Activated CD4-positive, alpha-beta T cell treated with anti-CD3 and anti-CD28 coated beads, Interleukin-2, amount 50 U/mL, for 24 hours (primary cell): ENCODE results near the gene TGFBR3.

Experiments used
- DNase-seq, 2 donors: peaks; one replicate each; pipeline ENCODE4 v3.0.0-alpha.2; 2020; ENCODE audit warnings: low read depth in 1 of 2, low spot score in 1 of 2

Gene TGFBR3

DNA sequence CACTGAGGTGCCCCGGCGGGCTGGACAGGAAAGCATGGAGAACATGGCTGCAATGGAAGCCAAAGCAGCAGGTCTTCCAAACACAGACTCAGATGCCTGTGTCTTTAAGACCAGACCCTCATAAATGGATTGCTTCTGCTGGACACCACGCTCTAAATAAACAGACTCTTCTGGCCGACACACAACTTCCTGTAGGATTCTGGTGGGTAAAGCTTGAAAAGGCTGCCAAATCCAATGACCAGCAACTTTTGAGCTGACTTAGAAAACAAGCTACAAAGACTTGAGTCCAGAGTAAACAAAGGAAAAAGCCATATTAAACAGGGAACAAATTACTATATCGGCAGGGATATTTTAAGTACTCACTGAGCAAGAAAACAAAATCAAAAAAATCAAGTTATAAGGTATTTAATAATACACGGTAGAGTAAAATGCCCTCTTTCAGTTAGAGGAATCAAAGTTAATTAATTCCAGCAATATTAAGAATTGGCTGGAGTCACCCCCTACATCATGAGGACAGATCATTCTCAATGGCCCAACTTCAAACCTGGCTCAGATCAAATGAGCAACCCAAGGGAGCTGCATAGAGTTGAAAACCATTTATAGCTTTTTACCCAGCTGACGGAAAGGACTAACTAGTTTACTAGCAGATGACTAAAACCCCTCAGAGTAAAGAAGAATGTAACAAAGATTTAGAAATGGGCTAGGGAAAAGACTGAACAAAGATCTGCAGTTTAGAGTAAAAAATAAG lies 102.4 kb downstream of the TGFBR3 start:
- DNase-seq = no peak

DNA sequence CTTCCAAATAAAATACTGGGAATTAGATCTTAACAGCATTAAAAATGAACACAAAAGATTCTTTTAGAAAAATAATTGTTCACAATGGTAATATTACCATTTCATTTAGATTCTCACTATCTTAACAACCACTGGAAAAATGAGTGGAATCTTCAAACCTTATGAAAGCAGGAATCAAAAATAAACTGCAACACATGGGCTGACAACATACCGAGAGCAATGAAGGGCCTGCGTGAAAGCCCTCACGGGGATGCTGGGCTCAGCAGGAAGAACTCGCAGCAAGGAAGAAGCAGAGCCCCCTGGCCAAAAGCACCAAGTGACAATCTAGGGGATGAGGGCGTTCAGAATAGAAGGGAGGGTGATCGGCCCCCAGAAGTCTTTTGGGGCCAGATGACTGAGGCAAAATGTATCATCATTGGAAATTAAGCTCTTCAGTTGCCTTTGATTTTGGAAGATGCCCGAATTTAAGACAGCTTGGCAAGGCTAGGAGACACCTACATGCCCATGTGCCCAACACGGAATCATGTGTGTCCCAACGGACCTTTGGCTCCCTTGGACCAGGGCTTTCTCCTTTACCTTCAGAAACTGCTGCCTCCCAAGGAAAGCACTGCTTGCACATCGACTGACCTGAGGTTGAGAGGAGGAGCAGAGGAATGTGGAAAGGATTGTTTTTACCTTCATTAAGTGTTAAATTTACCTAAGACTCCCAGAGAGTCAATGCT lies 103.9 kb downstream of the TGFBR3 start:
- no peak for DNase-seq

DNA sequence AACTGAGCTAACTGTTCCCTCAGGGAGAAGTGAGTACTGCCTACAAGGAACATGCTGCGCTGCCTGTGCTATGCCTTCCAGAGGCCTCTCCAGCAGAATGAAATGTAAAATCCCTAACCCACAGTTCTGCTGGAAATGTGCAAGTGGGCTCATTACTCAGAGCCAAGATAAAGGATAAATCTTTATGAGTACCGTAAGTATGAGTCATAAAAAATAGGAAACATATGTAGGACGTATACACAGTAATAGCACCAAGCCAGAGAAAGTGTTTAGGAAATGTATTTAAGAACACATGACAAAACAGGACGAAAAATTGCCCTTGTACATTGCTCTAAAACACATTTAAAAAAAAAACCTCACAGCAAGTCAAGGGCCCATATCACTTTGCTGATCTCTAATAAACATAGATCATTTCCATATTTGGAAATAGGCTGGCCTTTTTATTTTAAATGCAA lies 104.6 kb downstream of the TGFBR3 start:
- no peak for DNase-seq

DNA sequence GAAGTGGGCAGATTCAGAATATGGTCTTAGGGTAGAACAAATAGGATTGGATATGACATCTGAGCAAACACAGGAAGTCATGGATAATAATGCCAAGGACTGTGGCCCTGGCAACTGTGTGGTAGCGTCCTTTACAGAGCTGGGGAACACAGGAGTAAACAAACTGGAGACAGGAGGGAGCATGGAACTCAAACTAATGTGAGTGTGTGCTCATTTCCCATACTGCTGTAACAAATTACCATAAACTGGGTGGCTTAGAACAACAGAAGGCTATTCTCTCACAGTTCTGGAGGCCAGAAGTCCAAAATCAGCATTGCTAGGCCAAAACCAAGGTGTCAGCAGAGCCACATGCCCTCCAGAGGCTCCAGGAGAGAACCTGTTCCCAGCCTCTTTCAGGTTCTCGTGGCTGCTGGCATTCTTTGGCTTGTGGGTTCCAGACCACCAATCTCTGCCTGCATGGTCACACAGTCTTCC lies 106.4 kb downstream of the TGFBR3 start:
- no peak for DNase-seq

DNA sequence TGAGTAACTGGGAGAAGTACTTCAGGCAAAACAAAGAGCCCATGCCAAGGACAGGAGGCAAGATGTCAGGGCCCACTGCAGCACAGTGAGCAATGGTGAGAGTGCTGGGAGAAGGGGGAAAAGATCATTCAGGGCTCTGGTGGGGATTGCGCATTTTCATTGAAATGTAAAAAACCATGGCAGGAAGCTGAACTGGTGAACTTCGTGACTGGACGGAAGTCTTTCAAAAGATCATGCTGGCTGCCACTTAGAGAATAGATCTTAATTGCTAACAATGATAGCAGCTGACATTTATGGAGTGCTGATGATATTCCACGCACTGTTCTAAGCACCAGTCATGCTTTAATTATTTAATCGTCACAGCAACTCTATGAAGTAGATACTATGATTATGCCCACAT lies 107.0 kb downstream of the TGFBR3 start:
- DNase-seq = no peak

DNA sequence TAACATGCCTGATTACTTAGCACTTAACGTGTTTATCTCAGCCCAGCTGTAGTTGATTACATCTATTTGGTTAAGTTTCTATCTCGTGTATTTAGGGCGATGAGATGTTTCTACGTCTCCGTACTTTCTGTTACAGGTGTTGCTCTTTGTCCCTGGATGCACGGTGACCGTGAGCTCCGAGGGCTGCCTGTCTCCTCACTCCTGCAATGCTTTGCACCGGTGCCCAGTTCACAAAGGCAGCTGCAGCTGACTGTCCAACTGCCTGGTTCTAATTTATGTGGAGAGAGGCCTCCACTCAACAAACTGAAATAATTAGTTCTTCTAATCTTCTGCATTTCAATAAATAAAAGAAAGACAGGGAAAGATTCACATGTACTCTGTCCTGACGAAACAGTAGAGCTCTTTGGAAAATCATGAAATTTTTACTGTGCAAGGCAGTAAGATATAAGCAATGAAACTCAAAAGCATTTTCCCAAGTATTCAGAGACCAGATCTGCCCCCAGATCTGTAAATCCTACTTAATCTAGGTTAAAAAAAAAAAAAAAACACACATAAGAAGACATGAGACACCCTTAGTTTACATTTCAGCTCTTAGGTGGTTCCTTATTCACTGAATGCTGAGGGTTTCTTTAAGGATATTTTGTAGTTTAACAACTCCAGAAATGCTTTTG lies 108.2 kb downstream of the TGFBR3 start:
- DNase-seq = no peak

DNA sequence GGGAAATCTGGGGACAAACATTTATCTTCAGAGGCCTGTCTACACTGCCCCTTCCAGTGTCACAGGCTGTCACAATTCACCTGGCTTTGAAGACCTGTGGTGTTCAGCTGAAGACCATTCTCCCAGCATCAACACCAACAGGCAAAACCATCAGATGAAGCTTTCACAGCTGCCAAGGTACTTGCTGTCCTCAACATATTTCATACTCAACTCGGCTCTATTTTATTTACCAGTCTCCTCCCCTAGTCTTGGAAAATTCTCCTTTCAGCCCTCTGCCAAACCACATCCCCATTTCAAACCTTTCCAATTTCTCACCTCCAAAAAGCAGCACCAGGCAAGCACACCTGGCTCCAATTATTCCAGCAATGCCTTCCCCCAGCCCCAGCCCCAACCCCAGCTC lies 108.8 kb downstream of the TGFBR3 start:
- DNase-seq = no peak

DNA sequence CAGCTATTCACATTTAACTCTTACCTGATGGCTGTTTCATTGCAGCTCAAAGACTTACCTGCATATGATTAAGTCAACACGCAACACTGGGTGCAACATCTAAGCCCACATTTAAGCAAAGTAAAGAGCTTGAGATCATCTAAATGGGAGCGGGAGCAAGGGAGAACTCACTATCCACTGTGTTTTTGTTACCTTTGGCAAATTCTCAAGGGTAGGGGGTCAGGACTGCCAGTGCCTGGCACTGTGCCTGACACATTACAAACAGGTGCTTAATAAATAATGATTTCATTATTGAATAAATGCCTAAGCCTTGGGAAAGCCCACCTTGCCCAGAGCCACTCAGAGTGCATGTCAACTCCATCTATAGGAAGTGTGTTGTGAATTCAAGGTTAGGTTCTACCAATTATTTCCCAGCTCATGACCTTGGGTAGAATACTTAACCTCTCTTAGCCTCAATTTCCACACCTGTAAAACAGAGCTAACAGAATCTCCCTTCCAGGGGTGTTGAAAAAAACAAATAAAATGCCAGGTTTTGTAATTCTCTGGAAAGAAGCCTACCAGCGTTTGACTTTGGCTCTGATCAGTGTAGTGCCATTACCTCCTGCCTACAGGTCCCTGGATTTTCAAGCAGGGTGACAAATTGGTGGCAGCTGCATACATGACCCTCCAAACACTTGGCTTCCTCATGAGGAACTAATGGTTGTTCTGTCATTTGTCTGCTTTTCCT lies 109.7 kb downstream of the TGFBR3 start:
- no peak for DNase-seq

DNA sequence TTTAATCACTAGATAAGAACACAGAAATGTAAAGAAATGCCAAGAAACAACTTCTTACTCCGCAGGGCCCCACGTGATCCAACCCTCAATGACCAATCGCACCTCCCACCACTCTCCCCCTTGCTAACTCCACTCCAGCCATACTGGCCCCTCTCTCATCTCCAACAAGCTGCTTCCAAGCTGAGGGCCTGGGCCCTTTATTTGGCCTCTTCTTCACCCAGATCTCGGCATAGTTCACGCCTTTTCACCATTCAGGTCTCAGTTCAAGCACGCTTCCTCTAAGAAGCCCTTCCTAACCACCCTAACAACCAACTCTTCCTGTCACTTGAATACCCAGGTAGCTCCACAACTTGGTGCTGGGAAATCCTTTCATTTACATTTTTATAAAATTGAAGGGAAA lies 110.7 kb downstream of the TGFBR3 start:
- DNase-seq = no peak

DNA sequence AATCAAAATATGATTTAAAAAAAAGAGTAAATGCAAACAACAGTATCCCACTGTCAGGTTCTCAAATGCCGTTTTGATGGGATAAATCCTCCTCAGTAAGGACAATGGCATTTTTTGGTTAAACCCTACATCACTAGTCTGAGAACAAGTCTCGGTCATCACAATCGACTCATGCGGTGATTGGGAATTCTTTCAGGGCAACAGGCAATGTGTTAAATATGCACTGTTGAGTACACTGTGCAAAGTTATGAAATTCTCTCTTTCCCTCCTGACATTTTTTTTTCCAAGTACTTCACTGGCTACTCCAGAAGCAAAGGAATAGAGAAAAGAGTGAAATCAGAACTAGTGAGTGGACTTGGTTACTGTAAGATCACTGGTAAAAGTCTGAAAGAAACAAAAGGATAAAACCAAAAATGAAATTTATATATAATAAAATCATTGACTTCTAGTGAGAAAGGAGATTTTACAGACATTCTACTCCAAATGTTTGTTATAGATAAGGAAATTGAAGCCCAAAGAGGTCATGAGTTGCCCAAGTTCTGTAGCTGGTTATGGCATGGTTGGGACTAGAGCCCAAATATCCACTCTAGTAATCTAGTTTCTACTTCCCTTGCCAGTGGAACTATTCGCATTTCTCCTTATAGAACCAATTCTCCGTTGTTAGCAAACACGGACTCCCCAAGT lies 111.3 kb downstream of the TGFBR3 start:
- DNase-seq = no peak

DNA sequence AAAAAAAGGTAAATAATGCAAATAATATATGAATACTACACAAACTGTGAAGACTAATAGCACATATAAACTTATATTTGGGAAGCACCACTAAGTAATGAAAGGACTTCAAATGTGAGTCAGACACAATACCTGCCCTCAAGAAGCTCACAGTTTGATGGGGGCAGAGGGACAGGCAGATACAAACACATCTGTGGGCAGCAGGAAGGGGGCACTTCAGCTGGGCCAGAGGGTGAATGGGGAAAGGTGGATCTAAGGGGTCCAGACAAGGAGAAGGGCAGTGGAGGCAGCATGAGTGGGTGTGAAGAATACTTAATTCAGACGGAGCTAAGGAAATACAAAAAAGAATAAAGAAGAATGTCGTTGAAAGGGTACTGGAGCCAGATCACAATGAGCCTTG lies 114.2 kb downstream of the TGFBR3 start:
- DNase-seq = no peak

DNA sequence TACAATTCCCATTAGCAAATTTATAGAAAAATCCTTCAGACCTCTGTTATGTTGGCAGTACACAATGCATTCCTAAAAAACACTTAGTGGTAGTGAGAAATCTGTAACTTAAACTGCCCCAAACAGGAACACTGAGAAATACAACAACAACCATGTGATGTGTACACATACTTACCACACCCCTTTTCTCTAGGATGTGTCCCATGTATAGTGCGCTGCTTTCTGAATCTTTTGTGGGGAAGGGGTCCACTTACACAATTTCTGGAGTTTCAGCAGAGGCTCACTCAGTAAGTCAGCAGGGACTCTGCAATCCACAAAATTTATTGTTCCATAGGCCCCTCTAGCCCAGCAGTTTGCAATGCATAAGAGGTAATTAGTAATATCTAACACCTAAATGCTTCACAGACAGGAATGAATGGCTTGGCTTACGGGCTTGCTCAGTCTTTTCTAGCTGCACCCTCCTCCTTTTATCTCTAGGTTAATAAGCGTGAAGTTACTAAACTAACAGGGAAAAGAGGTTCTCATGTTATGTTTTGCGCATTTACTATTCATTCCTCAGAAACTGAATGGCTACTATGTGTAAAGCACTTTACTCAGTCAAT lies 115.2 kb downstream of the TGFBR3 start:
- no peak for DNase-seq

DNA sequence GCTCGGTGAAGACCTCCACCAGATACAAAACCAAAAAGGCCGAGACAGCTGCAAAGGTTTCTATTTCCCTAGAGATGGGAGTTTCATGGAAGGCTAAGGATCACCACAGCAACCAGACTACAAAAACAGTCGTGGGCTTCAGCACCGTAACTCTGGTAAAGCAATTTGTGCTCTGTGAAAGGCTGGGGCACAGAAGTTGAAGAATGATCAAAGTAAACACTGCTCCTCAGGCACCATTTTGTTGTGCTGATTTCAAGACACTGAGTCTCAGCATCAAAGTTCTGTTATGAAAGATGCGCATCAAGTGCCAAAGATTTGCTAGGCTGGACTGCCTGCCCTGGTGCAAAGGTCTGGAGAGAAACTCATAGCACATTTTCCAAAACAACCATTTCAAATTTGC lies 116.2 kb downstream of the TGFBR3 start:
- DNase-seq = no peak

DNA sequence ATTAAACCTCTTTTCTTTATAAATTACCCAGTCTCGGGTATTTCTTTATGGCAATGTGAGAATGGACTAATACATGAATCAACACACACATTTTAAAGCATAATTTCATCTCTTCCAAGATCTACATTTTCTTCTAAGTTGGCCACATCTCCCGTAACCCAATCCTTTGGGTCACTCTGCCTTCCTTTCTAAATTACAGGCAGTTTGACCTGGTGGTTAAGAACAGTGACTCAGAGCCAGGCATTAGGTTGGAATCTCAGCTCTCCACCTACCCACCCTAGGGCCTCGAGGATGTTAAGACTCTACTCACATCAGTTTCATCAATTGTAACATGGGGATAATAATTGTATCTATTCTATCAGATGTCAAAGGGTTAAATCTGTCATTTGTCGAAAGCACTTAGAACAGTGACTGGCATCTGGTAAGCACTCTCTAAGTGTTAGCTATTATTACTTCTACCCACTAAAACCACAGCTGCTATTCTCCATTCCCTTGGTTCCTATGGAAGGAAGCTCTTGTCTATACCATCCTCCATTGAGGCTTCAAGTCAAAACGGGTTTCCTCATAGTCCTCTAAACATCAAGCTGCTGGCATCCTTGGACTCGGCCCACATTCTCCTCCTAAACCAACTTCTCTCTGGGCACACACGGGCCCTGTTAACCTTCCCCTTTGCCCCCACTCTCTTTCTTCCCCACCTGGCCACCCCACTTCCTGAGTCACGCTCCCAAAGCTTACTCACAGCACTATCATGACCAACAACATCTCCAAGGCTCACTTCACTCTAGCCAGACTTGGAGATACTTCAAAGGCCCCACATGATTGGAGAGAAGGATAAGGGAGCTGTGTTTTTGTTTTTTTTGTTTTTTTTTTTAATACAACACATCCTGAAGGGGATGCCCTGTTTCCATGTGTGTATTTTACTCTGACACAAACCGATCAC lies 116.9 kb downstream of the TGFBR3 start:
- no peak for DNase-seq

DNA sequence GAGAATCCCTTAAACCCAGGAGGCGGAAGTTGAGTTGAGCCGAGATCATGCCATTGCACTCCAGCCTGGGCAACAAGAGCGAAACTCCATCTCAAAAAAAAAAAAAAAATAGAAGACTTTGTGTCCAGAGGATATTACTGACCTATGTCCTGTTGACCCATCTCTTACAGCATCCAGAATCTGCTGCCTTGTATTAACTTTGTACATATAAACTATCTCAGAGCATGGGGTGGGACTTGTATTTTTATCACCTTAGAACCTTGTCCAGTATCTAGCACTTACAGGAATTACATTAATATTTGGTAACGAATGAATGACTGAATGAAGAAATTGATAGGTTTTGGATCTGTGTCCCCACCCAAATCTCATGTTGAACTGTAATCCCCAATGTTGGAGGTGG lies 117.8 kb downstream of the TGFBR3 start:
- DNase-seq = no peak

DNA sequence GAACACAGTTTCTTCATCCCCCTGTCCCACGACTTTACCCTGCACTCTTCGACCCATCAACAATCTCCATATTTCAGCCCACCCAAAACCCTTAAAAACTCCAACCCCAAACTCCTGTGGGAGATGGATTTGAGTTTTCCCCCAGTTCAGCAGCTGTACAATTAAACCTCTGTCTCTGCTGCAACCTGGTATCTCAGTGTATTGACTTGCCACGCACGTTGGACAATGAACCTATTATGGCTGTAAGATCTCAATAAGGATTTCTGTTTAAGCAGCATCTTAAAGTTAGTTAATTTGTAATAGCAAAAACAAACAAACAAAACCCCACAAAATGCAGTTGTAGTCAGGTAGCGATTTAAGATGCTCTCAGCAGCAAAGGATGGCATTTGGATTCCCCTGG lies 119.1 kb downstream of the TGFBR3 start:
- DNase-seq = no peak

DNA sequence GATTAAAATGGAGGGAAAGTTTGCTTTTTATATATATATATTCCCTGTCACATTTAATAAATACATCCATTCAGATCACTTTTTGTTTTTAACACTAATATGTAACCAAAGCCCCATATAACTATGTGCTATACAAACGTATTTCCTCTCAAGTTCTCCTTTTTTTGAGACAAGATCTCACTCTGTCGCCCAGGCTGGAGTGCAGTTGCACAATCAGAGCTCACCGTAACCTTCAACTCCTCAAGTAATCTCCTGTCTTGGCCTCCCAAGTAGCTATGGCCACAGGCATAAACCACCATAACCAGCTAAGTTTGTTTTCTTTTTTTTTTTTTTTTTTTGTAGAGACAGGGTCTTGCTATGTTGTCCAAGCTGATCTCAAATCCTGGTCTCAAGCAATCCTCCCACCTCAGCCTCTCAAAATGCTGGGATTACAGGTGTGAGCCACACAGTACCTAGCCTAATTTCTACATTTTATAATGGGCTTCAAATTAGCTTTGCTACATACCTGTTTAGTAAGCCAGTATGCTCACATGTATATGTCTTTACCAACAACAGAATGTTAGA lies 120.0 kb downstream of the TGFBR3 start:
- DNase-seq = no peak

DNA sequence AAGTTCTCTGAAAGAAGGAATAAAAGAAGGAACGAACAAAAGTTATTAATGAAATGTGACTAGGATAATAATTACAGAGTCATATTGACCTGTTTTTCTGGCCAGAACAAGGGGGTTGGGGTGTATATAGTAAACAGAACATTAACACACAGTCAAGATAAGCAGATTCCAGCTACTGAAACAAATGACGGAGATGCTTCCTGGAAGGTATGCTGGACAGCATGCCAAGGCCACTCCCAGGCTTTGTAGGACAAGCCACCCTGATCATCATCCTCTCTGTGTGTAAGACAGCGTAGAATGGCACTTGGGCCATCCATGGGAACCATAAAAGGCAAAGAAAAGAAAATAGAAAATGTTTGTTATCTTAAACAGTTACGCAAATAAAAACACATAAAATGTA lies 120.7 kb downstream of the TGFBR3 start:
- DNase-seq = no peak
